Nephron (organoid): ENCODE measurements around the gene POU6F1.

ENCODE experiments used
- H3K27ac Mint-ChIP-seq, 3 experiments: 2 replicates each; pipeline ENCODE4 v1.8.0; 2020; ENCODE audit warnings: mixed read lengths in 3 of 3, mild to moderate bottlenecking in 2 of 3, moderate library complexity in 1 of 3
- H3K27me3 Mint-ChIP-seq: 2 replicates; pipeline ENCODE4 v1.8.0; 2021; ENCODE audit warnings: low read depth, mild to moderate bottlenecking, moderate library complexity, mixed read lengths
- H3K36me3 Mint-ChIP-seq: 2 replicates; pipeline ENCODE4 v1.8.0; 2020; ENCODE audit warnings: low read depth, mixed read lengths
- H3K4me1 Mint-ChIP-seq: 2 replicates; pipeline ENCODE4 v1.8.0; 2020; ENCODE audit warnings: mixed read lengths
- H3K4me3 Mint-ChIP-seq, 3 experiments: 2 replicates each; pipeline ENCODE4 v1.8.0; 2020; ENCODE audit warnings: mild to moderate bottlenecking in 3 of 3, mixed read lengths in 3 of 3, moderate library complexity in 2 of 3
- H3K9me3 Mint-ChIP-seq: 2 replicates; pipeline ENCODE4 v1.8.0; 2020; ENCODE audit warnings: mixed read lengths
- CTCF ChIP-seq, 3 experiments: fragments of 200-600 bp; sonication (generic); IDR thresholded peaks; one replicate each; pipeline ENCODE4 v1.5.0; 2021; ENCODE audit warnings: antibody characterized with exemption in 3 of 3; ENCODE audit not compliant: unreplicated experiment in 3 of 3

POU6F1 gene

GRCh38 chr12:51181558-51181957, 36.3 kb downstream of the POU6F1 start:
- no peak for TF ChIP-seq CTCF (IDR thresholded peaks at IDR 0.05; ENCODE audit: unreplicated experiment in 3 of 3)
- no peaks in the 10 kb centered on the region for H3K9me3 Mint-ChIP-seq
- H3K4me3 Mint-ChIP-seq, result no peak overlapping the region
- H3K36me3 Mint-ChIP-seq, result no peaks in the 10 kb centered on the region
- H3K27ac Mint-ChIP-seq, result peak overlapping the region in 2 of 3 experiments; percentile 31 to 62
- peaks cover 25% of the 10 kb centered on the region for H3K4me1 Mint-ChIP-seq
- peaks cover 7% of the 10 kb centered on the region for H3K27me3 Mint-ChIP-seq

- H3K36me3 Mint-ChIP-seq, result no peaks in the 10 kb centered on the region
- H3K27ac Mint-ChIP-seq, result no peak overlapping the region
- peaks cover 7% of the 10 kb centered on the region for H3K4me1 Mint-ChIP-seq
- H3K9me3 Mint-ChIP-seq, result no peaks in the 10 kb centered on the region
- peaks cover 7% of the 10 kb centered on the region for H3K27me3 Mint-ChIP-seq
- no peak overlapping the region for H3K4me3 Mint-ChIP-seq
- TF ChIP-seq CTCF (IDR thresholded peaks at IDR 0.05; ENCODE audit: unreplicated experiment in 3 of 3), result no peak
These were observed 40.0 kb downstream of the POU6F1 start for GRCh38 chr12:51177897-51178296.

- no peaks in the 10 kb centered on the region for H3K9me3 Mint-ChIP-seq
- H3K4me3 Mint-ChIP-seq, result peak overlapping the region; percentile 81 to 83 (median 82)
- TF ChIP-seq CTCF (IDR thresholded peaks at IDR 0.05; ENCODE audit: unreplicated experiment in 3 of 3), result no peak
- H3K27ac Mint-ChIP-seq, result peak overlapping the region in 2 of 3 experiments; percentile 76 to 84
- H3K36me3 Mint-ChIP-seq, result no peaks in the 10 kb centered on the region
- peaks cover 9% of the 10 kb centered on the region for H3K4me1 Mint-ChIP-seq
- H3K27me3 Mint-ChIP-seq, result peaks cover 3% of the 10 kb centered on the region
These were observed 43.4 kb downstream of the POU6F1 start for GRCh38 chr12:51174501-51174900.

GRCh38 chr12:51172515-51173431, 45.1 kb downstream of the POU6F1 start, which contains the start of gene TFCP2:
TSS of gene TFCP2 (minus strand) at chr12:51173135. CDS start at chr12:51172422, 713 bp downstream.
- peak within 1 kb of the TSS in 2 of 3 experiments; percentile 76 to 84 for H3K27ac Mint-ChIP-seq
- no peaks in the 10 kb centered on the region for H3K27me3 Mint-ChIP-seq
- peaks cover 12% of the 10 kb centered on the region for H3K4me1 Mint-ChIP-seq
- H3K9me3 Mint-ChIP-seq, result no peaks in the 10 kb centered on the region
- H3K4me3 Mint-ChIP-seq, result peak within 1 kb of the TSS; percentile 81 to 83 (median 82)
- H3K36me3 Mint-ChIP-seq, result no peaks in the 10 kb centered on the region
- no peak for TF ChIP-seq CTCF (IDR thresholded peaks at IDR 0.05; ENCODE audit: unreplicated experiment in 3 of 3)

- Mint-ChIP-seq H3K4me1 (peaks cover 12% of the 10 kb centered on the region), H3K27me3 (no peaks in the 10 kb centered on the region), H3K4me3 (no peak overlapping the region), H3K36me3 (peaks cover 3% of the 10 kb centered on the region), H3K27ac (no peak overlapping the region), H3K9me3 (no peaks in the 10 kb centered on the region)
- no peak for TF ChIP-seq CTCF (IDR thresholded peaks at IDR 0.05; ENCODE audit: unreplicated experiment in 3 of 3)
These were observed 45.9 kb downstream of the POU6F1 start for GRCh38 chr12:51171884-51172514.
